ENCODE data around the gene AKAP8.
"Not testable (repeated sequence)": the region's sequence is repeated elsewhere in the genome, so short reads cannot be mapped to it uniquely, and the experiment has no call there.

Gene AKAP8

DNA sequence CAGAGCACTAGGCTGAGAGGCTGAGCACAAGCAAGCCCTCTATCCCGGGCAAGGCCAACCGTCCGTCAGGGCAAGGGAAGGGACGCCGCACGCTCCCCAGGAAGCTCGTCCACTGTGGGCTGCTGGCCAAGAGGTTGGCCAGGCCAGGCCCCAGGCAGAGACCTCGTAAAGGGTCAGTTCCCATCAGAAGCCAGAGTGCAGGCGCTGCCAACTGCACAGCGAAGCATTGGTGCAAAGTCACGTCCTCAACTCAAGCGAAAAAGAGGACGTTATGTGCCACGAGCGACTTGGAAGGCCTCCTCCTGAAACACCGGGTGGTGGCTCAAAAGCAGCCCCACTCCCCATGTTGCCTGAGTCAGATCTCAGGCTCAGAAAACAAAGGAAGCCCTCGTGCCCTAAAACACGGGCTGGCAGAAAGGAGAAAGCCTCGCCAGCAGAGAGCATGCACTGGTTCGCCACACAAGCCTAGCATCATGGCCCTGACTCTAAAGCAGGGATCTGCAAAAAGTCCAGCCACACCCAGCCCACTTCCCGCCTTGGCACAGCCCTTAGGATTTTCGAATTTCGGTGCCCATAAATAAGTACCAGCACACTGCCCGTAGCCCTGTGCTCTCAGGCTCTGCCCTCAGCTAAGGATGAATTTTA is 4.7 kb downstream of the AKAP8 start:
- in situ Hi-C loops (cut with HindIII; ENCODE audit: low pct_unique_long_range_greater_than_20kb, low sequenced_read_pairs): no loop called here
- no peak for DNase-seq (ENCODE audit: low read depth in 1 of 2, low spot score in 1 of 2)
- no peak for TF ChIP-seq JUND (IDR thresholded peaks at IDR 0.05; ENCODE audit: low read depth)

DNA sequence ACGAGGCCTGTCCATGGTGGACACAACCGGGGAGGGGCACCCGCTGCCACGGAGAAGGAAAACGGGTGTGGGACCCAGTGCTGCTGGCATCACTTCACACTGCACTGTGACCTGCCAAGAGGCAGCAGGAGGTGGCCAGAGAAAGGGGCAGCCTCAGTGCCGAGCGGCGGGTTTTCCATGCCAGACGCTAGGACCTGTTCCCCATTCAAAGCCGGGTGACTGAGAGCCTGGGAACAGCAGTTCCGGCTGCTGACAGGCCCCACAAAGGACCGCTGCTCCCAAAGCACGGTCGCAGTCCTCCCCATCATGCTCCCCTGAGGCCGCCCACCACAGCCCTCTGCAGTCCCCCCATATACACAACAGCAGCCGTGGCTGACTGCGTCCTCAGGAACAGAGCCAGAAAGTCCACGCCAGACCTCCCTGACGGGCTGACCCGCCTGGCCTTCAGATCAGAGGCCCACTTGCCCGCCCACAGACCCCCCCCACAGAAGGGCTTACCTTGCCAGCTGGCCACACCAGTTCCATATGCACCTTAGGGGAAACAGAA is 5.4 kb downstream of the AKAP8 start:
- DNase-seq (ENCODE audit: low read depth in 1 of 2, low spot score in 1 of 2): no peak
- TF ChIP-seq JUND (IDR thresholded peaks at IDR 0.05; ENCODE audit: low read depth): no peak
- in situ Hi-C loops (cut with HindIII; ENCODE audit: low pct_unique_long_range_greater_than_20kb, low sequenced_read_pairs): no loop called here

DNA sequence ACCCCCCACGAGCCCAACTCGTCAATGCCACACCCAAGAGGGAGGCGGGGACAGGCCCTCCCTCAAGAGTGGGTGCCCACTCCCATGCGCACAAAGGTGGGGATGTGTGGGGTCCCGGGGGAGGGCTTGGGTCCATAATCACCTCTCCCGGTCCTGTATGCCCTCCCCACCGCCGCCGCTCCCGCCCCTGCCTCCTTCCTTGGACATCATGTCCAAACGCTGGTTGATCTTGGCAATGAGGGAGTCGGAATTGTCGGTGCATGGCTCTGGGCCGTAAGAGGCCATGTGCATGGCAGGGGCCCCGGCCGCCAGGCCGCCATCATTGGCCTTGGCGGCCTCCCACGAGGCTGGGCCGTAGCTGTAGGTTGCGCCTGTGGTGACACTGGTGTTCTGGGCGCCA is 5.9 kb downstream of the AKAP8 start:
- DNase-seq (ENCODE audit: low read depth in 1 of 2, low spot score in 1 of 2): no peak
- in situ Hi-C loops (cut with HindIII; ENCODE audit: low pct_unique_long_range_greater_than_20kb, low sequenced_read_pairs): no loop called here
- TF ChIP-seq JUND (IDR thresholded peaks at IDR 0.05; ENCODE audit: low read depth): no peak

DNA sequence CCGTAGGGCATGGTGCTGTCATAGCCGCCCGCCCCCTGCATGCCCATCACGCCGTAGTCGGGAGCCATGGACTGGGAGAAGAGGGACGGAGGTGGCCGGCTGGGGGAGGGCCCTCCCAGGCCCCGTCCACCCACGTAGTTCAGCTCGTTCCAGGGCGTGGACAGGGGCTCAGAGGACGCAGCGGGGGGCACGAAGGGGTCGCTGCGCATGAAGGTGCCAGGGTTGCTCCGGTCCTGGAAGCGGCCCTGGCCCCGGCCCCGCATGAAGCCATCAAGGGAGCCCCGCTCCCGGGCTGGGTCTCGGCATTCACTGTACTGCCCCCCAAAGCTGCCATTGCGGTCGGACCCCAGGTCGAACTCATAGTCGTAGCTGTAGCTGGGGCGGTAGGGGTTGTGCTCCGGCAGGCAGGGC is 6.7 kb downstream of the AKAP8 start:
- in situ Hi-C loops (cut with HindIII; ENCODE audit: low pct_unique_long_range_greater_than_20kb, low sequenced_read_pairs): no loop called here
- DNase-seq (ENCODE audit: low read depth in 1 of 2, low spot score in 1 of 2): no peak
- TF ChIP-seq JUND (IDR thresholded peaks at IDR 0.05; ENCODE audit: low read depth): no peak

DNA sequence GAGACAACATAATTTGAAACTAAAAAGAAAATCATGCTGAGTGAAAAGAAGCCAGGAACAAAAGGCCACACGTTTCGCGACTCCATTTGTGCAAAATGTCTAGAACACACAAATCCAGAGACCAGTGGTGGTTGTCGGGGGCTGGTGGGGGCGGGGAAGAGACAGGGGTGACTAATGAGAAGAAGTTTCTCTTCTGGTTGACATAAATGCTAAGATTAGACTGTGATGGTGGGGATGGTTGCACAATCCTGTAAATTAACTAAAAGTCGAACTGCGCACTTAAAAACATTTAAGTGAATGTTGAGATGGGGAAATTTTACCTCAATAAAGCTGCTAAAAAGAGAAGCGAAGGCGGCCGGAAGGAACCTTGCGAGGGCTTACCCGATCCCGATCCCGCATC is 7.1 kb downstream of the AKAP8 start:
- no peak for DNase-seq (ENCODE audit: low read depth in 1 of 2, low spot score in 1 of 2)
- no peak for TF ChIP-seq JUND (IDR thresholded peaks at IDR 0.05; ENCODE audit: low read depth)
- in situ Hi-C loops (cut with HindIII; ENCODE audit: low pct_unique_long_range_greater_than_20kb, low sequenced_read_pairs): no loop called here

DNA sequence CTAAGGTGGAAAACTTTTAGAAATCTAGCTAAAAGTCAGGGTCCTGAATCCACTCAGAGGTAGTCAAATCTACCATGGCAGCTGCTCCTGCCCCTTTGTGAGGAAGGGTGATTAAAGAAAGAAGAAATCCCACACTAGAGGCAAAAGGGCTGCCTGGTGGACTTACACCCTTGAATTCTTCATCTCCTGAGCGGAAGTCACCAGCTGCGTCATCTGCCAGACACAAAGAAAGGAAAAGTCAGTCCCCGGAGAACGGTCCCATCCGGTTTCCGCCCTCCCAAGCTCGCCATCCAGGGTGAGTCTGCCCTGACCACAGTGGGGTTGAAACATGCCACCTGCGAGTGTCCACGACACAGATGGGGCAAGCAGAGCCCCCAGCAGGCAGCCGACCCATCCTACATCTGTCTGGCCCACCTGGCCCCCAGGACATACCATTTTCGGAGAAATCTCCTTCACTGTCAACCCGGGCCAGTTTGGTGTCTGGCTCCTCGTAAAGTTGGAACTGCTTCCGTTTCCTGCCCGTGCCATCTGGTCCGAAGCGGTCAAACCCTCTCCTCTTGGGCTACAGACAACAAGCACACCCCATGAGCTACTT is 7.7 kb downstream of the AKAP8 start:
- in situ Hi-C loops (cut with HindIII; ENCODE audit: low pct_unique_long_range_greater_than_20kb, low sequenced_read_pairs): no loop called here
- no peak for TF ChIP-seq JUND (IDR thresholded peaks at IDR 0.05; ENCODE audit: low read depth)
- DNase-seq (ENCODE audit: low read depth in 1 of 2, low spot score in 1 of 2): no peak

DNA sequence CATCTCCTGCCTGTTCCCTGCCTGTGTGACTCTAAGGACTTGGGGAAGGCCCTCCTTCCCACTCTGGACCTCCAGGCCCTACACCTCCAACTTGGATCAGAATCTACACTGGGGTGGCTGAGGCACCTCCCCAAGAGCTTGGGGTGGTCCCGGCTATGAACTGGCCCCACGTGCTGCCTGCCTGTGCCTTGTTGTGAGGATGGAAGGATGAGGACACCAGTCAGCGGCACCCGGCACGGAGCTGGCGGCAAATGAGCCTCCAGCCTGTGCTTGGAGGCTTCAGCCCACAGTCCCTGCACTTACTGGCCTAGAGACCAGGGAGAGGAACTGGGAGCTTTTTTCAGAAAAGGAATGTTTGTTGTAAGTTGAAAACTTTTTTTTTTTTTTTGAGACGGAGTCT is 8.5 kb downstream of the AKAP8 start:
- in situ Hi-C loops (cut with HindIII; ENCODE audit: low pct_unique_long_range_greater_than_20kb, low sequenced_read_pairs): no loop called here
- TF ChIP-seq JUND (IDR thresholded peaks at IDR 0.05; ENCODE audit: low read depth): no peak
- no peak for DNase-seq (ENCODE audit: low read depth in 1 of 2, low spot score in 1 of 2)

DNA sequence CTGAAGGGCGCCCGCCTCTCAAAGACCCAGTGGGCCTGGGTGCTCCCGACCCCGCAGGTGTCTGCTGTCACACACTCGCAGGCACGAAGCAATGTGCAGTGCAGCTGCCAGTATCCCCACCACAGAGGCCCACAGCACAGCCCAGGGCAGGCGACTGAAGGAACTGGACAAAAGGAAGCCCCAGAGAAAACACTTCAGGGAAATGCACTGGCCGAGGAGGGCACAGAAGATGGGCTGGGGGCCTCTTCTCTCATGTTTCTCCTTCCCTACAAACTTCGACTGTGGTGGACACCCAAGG is 10.0 kb downstream of the AKAP8 start:
- in situ Hi-C loops (cut with HindIII; ENCODE audit: low pct_unique_long_range_greater_than_20kb, low sequenced_read_pairs): no loop called here
- no peak for TF ChIP-seq JUND (IDR thresholded peaks at IDR 0.05; ENCODE audit: low read depth)
- DNase-seq (ENCODE audit: low read depth in 1 of 2, low spot score in 1 of 2): no peak

DNA sequence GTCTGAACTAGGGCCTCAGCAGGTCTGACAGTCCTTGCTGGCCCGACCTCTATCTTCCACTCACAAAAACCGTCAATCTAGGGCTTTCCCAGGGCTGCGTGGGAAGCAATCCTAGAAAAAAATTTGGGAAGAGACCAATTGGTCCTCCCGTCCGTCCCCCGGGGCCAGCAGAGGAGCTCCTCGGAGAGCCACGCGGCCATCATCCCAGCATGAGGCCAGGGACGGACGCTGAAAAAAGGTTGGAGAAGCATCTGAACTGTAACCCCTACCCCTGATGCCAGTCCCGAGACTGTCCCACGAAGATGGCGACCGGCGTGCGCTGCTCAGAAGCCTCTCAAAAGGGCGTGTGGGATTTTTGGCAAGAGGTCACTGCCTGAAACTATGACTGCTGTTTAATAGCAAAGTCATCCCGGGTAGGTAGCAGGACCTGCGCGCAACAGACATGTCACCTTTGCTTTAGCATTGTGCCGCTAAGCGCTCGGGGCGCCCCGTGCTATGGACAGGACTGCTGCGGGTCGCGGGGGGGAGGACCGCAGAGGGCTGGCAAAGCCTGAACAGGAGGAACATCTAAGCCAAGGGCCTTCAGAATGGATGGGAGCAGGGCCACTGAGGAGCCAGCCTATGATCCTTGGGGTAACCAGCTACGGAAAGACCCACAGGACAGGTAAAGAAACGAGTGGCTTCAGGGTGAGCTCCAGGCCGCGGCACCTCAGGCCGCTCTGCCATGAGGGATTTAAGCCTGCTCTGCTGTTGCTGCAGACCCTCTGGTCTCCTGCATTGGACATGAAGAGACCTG is 10.6 kb downstream of the AKAP8 start:
- in situ Hi-C loops (cut with HindIII; ENCODE audit: low pct_unique_long_range_greater_than_20kb, low sequenced_read_pairs): no loop called here
- TF ChIP-seq JUND (IDR thresholded peaks at IDR 0.05; ENCODE audit: low read depth): no peak
- no peak for DNase-seq (ENCODE audit: low read depth in 1 of 2, low spot score in 1 of 2)

DNA sequence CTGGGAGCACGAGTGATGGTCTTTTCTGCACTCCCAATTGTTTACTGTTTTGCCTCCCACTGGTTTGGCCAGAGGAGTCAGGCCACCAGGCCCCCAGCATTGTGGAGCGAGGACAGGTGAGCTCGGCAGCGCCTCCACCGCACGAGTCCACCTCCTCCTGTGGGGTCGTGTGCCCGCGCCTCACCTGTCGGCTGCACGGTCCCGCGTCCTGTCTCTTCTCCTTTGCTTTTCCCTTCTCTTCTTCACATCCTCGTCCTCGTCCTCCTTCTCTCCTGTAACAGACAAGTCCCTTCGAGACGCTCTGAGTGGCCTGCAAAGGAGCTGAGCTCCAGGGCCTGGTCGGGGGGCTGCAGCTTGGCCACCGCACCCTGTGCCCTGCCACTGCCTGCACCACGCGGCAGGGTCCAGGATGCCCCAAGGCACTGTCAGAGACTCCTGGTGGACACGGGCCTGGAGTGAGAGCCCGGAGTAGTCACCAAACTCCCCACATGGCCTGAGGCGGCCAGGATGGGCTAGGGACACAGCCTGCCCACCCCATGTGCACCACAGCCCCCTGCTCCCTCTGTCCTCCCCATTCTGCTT is 11.4 kb downstream of the AKAP8 start:
- no peak for TF ChIP-seq JUND (IDR thresholded peaks at IDR 0.05; ENCODE audit: low read depth)
- in situ Hi-C loops (cut with HindIII; ENCODE audit: low pct_unique_long_range_greater_than_20kb, low sequenced_read_pairs): no loop called here
- no peak for DNase-seq (ENCODE audit: low read depth in 1 of 2, low spot score in 1 of 2)

DNA sequence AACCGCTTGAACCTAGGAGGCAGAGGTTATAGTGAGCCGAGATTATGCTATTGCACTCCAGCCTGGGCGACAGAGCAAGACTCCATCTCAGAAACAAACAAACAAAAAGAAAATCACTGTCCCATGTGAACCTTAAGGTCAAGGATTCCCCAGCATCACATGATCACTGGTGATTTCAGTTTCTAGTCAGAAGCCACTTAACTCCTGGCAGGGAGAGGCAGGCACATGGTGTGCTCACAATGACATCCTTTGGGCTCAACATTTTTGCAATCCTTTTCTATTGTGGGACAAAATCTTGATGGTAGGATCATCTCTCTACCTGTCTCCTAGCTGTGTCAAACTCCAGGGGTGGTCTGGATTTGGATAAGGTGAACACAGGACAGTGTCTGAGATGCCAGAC is 12.1 kb downstream of the AKAP8 start:
- no peak for DNase-seq (ENCODE audit: low read depth in 1 of 2, low spot score in 1 of 2)
- no peak for TF ChIP-seq JUND (IDR thresholded peaks at IDR 0.05; ENCODE audit: low read depth)
- in situ Hi-C loops (cut with HindIII; ENCODE audit: low pct_unique_long_range_greater_than_20kb, low sequenced_read_pairs): no loop called here

DNA sequence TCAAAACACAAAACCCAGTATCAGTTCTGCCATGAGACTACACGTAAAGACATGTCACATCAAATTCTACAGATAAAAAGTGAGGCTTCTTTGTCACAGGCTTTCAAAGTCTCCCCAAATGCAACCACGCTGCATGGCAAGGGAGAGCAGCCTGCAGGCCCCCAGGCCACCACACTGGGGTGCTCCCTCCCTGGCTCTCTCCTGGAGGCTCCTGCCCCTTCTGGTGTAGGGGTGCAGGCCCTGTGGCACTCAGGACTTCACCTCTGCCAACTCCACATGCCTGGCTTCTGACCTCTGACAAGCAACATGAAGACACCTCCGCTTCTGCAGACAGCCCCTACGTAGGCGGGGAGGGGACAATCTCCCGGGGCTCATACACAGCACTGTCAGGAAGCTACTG is 14.3 kb downstream of the AKAP8 start:
- in situ Hi-C loops (cut with HindIII; ENCODE audit: low pct_unique_long_range_greater_than_20kb, low sequenced_read_pairs): no loop called here
- DNase-seq (ENCODE audit: low read depth in 1 of 2, low spot score in 1 of 2): no peak
- TF ChIP-seq JUND (IDR thresholded peaks at IDR 0.05; ENCODE audit: low read depth): no peak

DNA sequence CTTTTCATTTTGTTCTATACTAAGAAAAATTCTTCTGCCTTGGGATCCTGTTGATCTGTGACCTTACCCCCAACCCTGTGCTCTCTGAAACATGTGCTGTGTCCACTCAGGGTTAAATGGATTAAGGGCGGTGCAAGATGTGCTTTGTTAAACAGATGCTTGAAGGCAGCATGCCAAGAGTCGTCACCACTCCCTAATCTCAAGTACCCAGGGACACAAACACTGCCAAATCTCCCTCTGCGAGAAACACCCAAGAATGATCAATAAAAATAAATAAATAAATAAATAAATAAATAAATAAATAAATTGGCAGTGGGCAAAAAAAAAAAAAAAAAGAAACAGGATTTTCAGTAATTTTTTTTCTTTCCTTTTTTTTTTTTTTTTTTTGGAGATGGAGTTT is 15.8 kb downstream of the AKAP8 start:
- in situ Hi-C loops (cut with HindIII; ENCODE audit: low pct_unique_long_range_greater_than_20kb, low sequenced_read_pairs); DNase-seq (ENCODE audit: low read depth in 1 of 2, low spot score in 1 of 2): not testable (repeated sequence)

DNA sequence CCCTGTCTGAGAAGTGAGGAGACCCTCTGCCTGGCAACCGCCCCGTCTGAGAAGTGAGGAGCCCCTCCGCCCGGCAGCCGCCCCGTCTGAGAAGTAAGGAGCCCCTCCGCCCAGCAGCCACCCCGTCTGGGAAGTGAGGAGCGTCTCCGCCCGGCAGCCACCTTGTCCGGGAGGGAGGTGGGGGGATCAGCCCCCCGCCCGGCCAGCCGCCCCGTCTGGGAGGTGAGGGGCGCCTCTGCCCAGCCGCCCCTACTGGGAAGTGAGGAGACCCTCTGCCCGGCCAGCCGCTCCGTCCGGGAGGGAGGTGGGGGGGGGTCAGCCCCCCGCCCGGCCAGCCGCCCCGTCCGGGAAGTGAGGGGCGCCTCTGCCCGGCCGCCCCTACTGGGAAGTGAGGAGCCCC is 16.5 kb downstream of the AKAP8 start:
- in situ Hi-C loops (cut with HindIII; ENCODE audit: low pct_unique_long_range_greater_than_20kb, low sequenced_read_pairs); DNase-seq (ENCODE audit: low read depth in 1 of 2, low spot score in 1 of 2): not testable (repeated sequence)

DNA sequence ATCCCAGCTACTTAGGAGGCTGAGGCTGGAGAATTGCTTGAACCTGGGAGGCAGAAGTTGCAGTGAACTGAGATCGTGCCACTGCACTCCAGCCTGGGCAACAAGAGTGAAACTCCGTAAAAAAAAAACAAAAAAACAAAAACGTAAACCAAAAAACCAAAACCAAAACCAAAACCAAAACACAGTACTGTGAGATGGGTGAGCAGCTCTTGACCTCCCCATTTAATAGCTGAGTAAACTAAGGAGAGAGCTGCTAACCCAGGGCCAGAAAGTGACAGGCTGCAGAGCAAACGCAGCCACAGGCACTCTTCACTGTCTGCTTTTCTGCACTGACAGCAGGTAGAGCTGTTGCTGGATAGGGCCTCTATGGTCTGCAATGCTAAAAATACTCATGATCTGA is 19.6 kb downstream of the AKAP8 start:
- DNase-seq (ENCODE audit: low read depth in 1 of 2, low spot score in 1 of 2); in situ Hi-C loops (cut with HindIII; ENCODE audit: low pct_unique_long_range_greater_than_20kb, low sequenced_read_pairs): not testable (repeated sequence)

Measured in T47D (cell line).